GM12878 (cell line): ENCODE measurements around the gene COL18A1. TPM values are rescaled to one million over a fixed set of nuclear protein-coding genes. Genes with fewer than 3 reads are reported as not detected.

Experiments
- ATAC-seq: fragments of 200-7000 bp; cut with Tn5 transposase; 3 replicates; pipeline ENCODE4 v1.9.1; 2020; ENCODE audit warnings: mild to moderate bottlenecking, moderate library complexity
- BruUV-seq: library from RNA; stranded (reverse); fragments of 400-500 nt; replicated peaks from 2 replicates; lab custom pipeline; 2021; lab: Mats Ljungman, UMichigan
- CTCF ChIA-PET: fragments of 300-600 bp; sonication (Branson Sonifier 250); formaldehyde crosslinking; extraction: SDS; loops from one replicate; lab custom pipeline; 2021; ENCODE audit warnings: inconsistent platforms; lab: Yijun Ruan, JAX
- POLR2A ChIA-PET: fragments of 350-600 bp; formaldehyde crosslinking; extraction: SDS; loops from one replicate; lab custom pipeline; 2021; ENCODE audit warnings: inconsistent platforms; lab: Charles Lee
- RAD21 ChIA-PET: fragments of 300-600 bp; sonication (Branson Sonifier 250); formaldehyde crosslinking; loops from one replicate; lab custom pipeline; 2023; ENCODE audit warnings: antibody characterized with exemption; ENCODE audit not compliant: unreplicated experiment; lab: Charles Lee
- SMC1A ChIA-PET: fragments of 300-600 bp; sonication (Branson Sonifier 250); formaldehyde crosslinking; loops from one replicate; lab custom pipeline; 2023; ENCODE audit not compliant: unreplicated experiment, uncharacterized antibody; lab: Charles Lee
- DNase-seq: peaks from one replicate; pipeline ENCODE4 v3.0.0-alpha.2; 2011; ENCODE audit warnings: low read depth, low spot score
- FAIRE-seq: peaks from 3 replicates; lab custom pipeline; 2011; peaks lifted over from hg19 to GRCh38; lab: Jason Lieb, UNC
- H2AFZ ChIP-seq: 2 replicates; pipeline ENCODE4 v1.6.0; 2011; ENCODE audit warnings: low read depth, low read length, control low read depth; ENCODE audit not compliant: control insufficient read depth
- H3K27ac ChIP-seq: 2 replicates; pipeline ENCODE4 v1.5.1; 2011; ENCODE audit warnings: control low read depth; ENCODE audit not compliant: control insufficient read depth, insufficient read depth
- H3K27me3 ChIP-seq, 2 experiments: replicated peaks in 1 of 2; 2 replicates each; pipeline versions ENCODE4 v1.6.0 to v1.6.1; 2011; ENCODE audit warnings: low read length in 1 of 2; ENCODE audit not compliant: control insufficient read depth in 2 of 2, insufficient read depth in 2 of 2
- H3K36me3 ChIP-seq, 2 experiments: 2 replicates each; pipeline ENCODE4 v1.5.1; 2011; ENCODE audit warnings: low read length in 1 of 2; ENCODE audit not compliant: control insufficient read depth in 2 of 2, insufficient read depth in 2 of 2
- H3K4me1 ChIP-seq: 2 replicates; pipeline ENCODE4 v1.6.1; 2011; ENCODE audit warnings: mild to moderate bottlenecking, low read length, moderate library complexity, mixed read lengths; ENCODE audit not compliant: control insufficient read depth, insufficient read depth
- H3K4me2 ChIP-seq: 2 replicates; pipeline ENCODE4 v1.6.0; 2011; ENCODE audit warnings: control low read depth; ENCODE audit not compliant: control insufficient read depth, insufficient read depth
- H3K4me3 ChIP-seq: fragments of 200-600 bp; sonication (generic); 2 replicates; pipeline ENCODE4 v1.5.1; 2016
- H3K79me2 ChIP-seq: 2 replicates; pipeline ENCODE4 v1.6.0; 2011; ENCODE audit warnings: low read length; ENCODE audit not compliant: control insufficient read depth, insufficient read depth
- H3K9ac ChIP-seq: 2 replicates; pipeline ENCODE4 v1.8.0; 2011; ENCODE audit warnings: low read length, control low read depth, mixed read lengths; ENCODE audit not compliant: control insufficient read depth, insufficient read depth
- H3K9me3 ChIP-seq: replicated peaks from 3 replicates; pipeline ENCODE4 v1.5.1; 2011; ENCODE audit warnings: mild to moderate bottlenecking, low read length; ENCODE audit not compliant: control insufficient read depth, insufficient read depth
- H4K20me1 ChIP-seq: 2 replicates; pipeline ENCODE4 v1.6.0; 2011; ENCODE audit not compliant: control insufficient read depth, insufficient read depth
- BACH1 ChIP-seq: fragments of 450-650 bp; IDR thresholded peaks from 2 replicates; pipeline ENCODE4 v1.6.1; 2017; ENCODE audit warnings: mild to moderate bottlenecking, borderline replicate concordance
- CHD4 ChIP-seq: fragments of 200-600 bp; sonication (generic); IDR thresholded peaks from 2 replicates; pipeline ENCODE4 v1.6.1; 2016; ENCODE audit warnings: mild to moderate bottlenecking
- CTCF ChIP-seq, 3 experiments: IDR thresholded peaks in 2 of 3; conservative IDR thresholded peaks in 1 of 3; 2 replicates each; pipeline ENCODE4 v1.5.1; 2011; ENCODE audit warnings: low read depth in 3 of 3, low read length in 3 of 3, mild to moderate bottlenecking in 3 of 3, control low read depth in 2 of 3, moderate library complexity in 2 of 3, inconsistent platforms in 1 of 3, mixed read lengths in 1 of 3; ENCODE audit not compliant: control insufficient read depth in 2 of 3, insufficient read depth in 1 of 3; ENCODE audit errors: extremely low read depth in 1 of 3
- DPF2 ChIP-seq: fragments of 450-650 bp; IDR thresholded peaks from 2 replicates; pipeline ENCODE4 v1.6.1; 2017; ENCODE audit warnings: mild to moderate bottlenecking
- E2F8 ChIP-seq: fragments of 450-650 bp; IDR thresholded peaks from 2 replicates; pipeline ENCODE4 v1.6.1; 2018; ENCODE audit warnings: mild to moderate bottlenecking, low read depth, moderate library complexity; ENCODE audit not compliant: partially characterized antibody
- HDAC2 ChIP-seq: fragments of 200-600 bp; sonication (generic); IDR thresholded peaks from 2 replicates; pipeline ENCODE4 v1.6.1; 2017
- IKZF2 ChIP-seq, 2 experiments: fragments of 450-650 bp; IDR thresholded peaks; 2 replicates each; pipeline ENCODE4 v1.6.1; 2017; ENCODE audit warnings: mild to moderate bottlenecking in 2 of 2, moderate library complexity in 2 of 2
- MTA2 ChIP-seq: fragments of 450-650 bp; IDR thresholded peaks from 2 replicates; pipeline ENCODE4 v1.6.1; 2016; ENCODE audit warnings: low read depth, mild to moderate bottlenecking, moderate library complexity
- NBN ChIP-seq: fragments of 450-650 bp; IDR thresholded peaks from 2 replicates; pipeline ENCODE4 v1.6.1; 2016
- RFX5 ChIP-seq: IDR thresholded peaks from 2 replicates; pipeline ENCODE4 v1.6.1; 2011; ENCODE audit warnings: low read depth, low read length, improper control_type of control experiment
- SMAD5 ChIP-seq: IDR thresholded peaks from 2 replicates; pipeline ENCODE4 v1.6.1; 2016; ENCODE audit warnings: antibody characterized with exemption, low read depth
- SUPT20H ChIP-seq: IDR thresholded peaks from 2 replicates; pipeline ENCODE4 v1.6.1; 2011; ENCODE audit warnings: low read depth, mild to moderate bottlenecking, low read length, moderate library complexity, borderline replicate concordance; ENCODE audit not compliant: control insufficient read depth
- TAF1 ChIP-seq: IDR thresholded peaks from 2 replicates; pipeline ENCODE4 v1.6.1; 2011; ENCODE audit warnings: mild to moderate bottlenecking, low read depth, low read length, borderline replicate concordance
- ZNF24 ChIP-seq: fragments of 450-650 bp; IDR thresholded peaks from 2 replicates; pipeline ENCODE4 v1.6.1; 2017; ENCODE audit warnings: antibody characterized with exemption, mild to moderate bottlenecking
- WGBS: methylation state at CpG from one replicate; pipeline ENCODE4 v1.1.6; 2016; ENCODE audit warnings: low lambda C conversion rate; ENCODE audit not compliant: insufficient replicate concordance, insufficient coverage; ENCODE audit errors: missing lambda C conversion rate; 5-methylcytosine and 5-hydroxymethylcytosine counted together
- in situ Hi-C: fragments of 300-500 bp; cut with MboI; formaldehyde crosslinking; loops from 9 replicates; pipeline ENCODE4 v1.14.3; 2018; ENCODE audit warnings: mixed read lengths
- intact Hi-C: fragments of 100-400 bp; cut with micrococcal nuclease; formaldehyde crosslinking; loops from one replicate; pipeline ENCODE4 v1.14.2; 2022; ENCODE audit not compliant: unreplicated experiment
- polyA plus RNA-seq, 11 experiments: library from polyadenylated mRNA; depleted of rRNA in 4 of 11; unstranded in 6 of 11; stranded (reverse) in 5 of 11; fragments of >200 nt; fragmentation: Nextera tagmentation in 4 of 11; fragmentation: Illumina TruSeq in 1 of 11; extraction: Ambion mirVana in 4 of 11; extraction: Trizol in 1 of 11; gene quantifications; 1 replicate in 1 of 11; 2 replicates in 10 of 11; pipeline versions ENCODE4 v1.2.1 to v1.2.3, GENCODE V29; 2011 to 2016; ENCODE audit warnings: inconsistent platforms in 2 of 11, missing spikeins in 2 of 11, low read depth in 1 of 11
- total RNA-seq, 4 experiments: library from RNA; depleted of rRNA in 3 of 4; stranded (reverse); fragments of >200 nt in 3 of 4; fragmentation: Illumina TruSeq in 1 of 4; extraction: Trizol in 1 of 4; gene quantifications; 2 replicates each; pipeline versions ENCODE4 v1.2.1 to v1.2.3, GENCODE V29; 2013 to 2021
- TF ChIP-seq, protein P1 (sequence below): IDR thresholded peaks from 2 replicates; pipeline ENCODE4 v1.6.1; 2011; ENCODE audit warnings: low read depth, low read length, improper control_type of control experiment, borderline replicate concordance

The COL18A1 gene
- total and polyA plus RNA-seq, 10 of the 15 experiments (the other 5 are each of a cell fraction or from before 2014, with no cell fraction given), result under 0.01 to 0.49 (median 0.09) TPM; not detected in 3

DNA sequence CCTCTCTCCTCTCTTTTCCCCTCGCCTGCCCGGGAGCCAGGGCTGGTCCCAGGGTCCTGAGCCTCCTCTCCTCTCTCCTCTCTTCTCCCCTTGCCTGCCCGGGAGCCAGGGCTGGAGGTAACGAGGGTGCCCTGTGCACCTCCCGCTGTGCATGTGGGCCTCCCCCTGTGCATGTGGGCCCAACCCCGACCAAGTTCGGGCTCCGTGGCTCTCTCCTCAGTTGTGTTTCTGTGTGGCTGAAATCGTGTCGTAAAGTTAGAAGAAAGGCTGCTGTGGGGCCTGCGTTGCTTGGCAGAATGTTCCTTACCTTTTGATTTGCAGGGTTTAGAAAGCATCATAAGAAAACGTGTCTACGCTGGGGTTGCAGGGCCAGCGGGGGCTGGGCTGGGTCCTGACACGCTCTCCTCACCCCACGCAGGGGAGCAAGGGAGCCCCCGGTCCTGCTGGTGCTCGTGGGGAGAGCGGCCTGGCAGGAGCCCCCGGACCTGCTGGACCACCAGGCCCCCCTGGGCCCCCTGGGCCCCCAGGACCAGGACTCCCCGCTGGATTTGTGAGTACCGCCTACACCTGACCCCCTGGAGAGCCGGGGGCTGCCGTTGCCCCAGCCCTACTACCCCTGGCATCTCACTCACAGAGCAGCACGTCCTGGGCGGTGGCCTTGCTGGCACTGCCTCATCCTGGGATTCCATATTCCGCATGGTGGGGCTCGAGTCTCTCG lies 81.6 kb downstream of the COL18A1 start:
- no peak for FAIRE-seq
- no peak overlapping the region for H3K27ac ChIP-seq
- in situ Hi-C loops, result no loop called here
- CTCF ChIA-PET, result no interaction called here
- no peak overlapping the region for H3K4me2 ChIP-seq
- no peaks in the 10 kb centered on the region for H3K36me3 ChIP-seq
- no peak overlapping the region for H3K4me3 ChIP-seq
- TF ChIP-seq SUPT20H (no peak), IKZF2 (IDR thresholded peaks at IDR 0.05) (no peak), NBN (no peak), BACH1 (no peak), RFX5 (no peak), CHD4 (no peak), HDAC2 (no peak), MTA2 (no peak), E2F8 (no peak), SMAD5 (no peak), ZNF24 (no peak), TAF1 (no peak), DPF2 (no peak), CTCF (IDR thresholded peaks at IDR 0.05 in 2 of 3, conservative IDR thresholded peaks at IDR 0.05 in 1 of 3; ENCODE audit: control insufficient read depth in 2 of 3, extremely low read depth in 1 of 3, insufficient read depth in 1 of 3, low read depth in 3 of 3, low read length in 3 of 3) (no peak)
- TF ChIP-seq, protein P1, sequence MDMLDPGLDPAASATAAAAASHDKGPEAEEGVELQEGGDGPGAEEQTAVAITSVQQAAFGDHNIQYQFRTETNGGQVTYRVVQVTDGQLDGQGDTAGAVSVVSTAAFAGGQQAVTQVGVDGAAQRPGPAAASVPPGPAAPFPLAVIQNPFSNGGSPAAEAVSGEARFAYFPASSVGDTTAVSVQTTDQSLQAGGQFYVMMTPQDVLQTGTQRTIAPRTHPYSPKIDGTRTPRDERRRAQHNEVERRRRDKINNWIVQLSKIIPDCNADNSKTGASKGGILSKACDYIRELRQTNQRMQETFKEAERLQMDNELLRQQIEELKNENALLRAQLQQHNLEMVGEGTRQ, result no peak
- H3K9me3 ChIP-seq, result no peaks in the 10 kb centered on the region
- H3K9ac ChIP-seq, result no peak overlapping the region
- no peaks in the 10 kb centered on the region for H4K20me1 ChIP-seq
- no TSS peak for BruUV-seq
- H3K27me3 ChIP-seq, result no peaks in the 10 kb centered on the region
- no peak for ATAC-seq
- POLR2A ChIA-PET, result no interaction called here
- SMC1A ChIA-PET, result no interaction called here
- 38% methylated on average over 28 of the region's 29 CpGs for WGBS
- H2AFZ ChIP-seq, result no peak overlapping the region
- intact Hi-C loops, result no loop called here
- no peaks in the 10 kb centered on the region for H3K4me1 ChIP-seq
- RAD21 ChIA-PET, result no interaction called here
- DNase-seq, result no peak
- no peaks in the 10 kb centered on the region for H3K79me2 ChIP-seq
